ENCODE data around the gene PCNX3. TPM values are rescaled to one million over a fixed set of nuclear protein-coding genes. Genes with fewer than 3 reads are reported as not detected.
A peak's percentile ranks its signal among the peaks of the same experiment; 100 is the strongest.

PCNX3 gene
- total RNA-seq, 4 donors from 2014 or later = 24.1 to 44.1 (median 34.4) TPM

DNA sequence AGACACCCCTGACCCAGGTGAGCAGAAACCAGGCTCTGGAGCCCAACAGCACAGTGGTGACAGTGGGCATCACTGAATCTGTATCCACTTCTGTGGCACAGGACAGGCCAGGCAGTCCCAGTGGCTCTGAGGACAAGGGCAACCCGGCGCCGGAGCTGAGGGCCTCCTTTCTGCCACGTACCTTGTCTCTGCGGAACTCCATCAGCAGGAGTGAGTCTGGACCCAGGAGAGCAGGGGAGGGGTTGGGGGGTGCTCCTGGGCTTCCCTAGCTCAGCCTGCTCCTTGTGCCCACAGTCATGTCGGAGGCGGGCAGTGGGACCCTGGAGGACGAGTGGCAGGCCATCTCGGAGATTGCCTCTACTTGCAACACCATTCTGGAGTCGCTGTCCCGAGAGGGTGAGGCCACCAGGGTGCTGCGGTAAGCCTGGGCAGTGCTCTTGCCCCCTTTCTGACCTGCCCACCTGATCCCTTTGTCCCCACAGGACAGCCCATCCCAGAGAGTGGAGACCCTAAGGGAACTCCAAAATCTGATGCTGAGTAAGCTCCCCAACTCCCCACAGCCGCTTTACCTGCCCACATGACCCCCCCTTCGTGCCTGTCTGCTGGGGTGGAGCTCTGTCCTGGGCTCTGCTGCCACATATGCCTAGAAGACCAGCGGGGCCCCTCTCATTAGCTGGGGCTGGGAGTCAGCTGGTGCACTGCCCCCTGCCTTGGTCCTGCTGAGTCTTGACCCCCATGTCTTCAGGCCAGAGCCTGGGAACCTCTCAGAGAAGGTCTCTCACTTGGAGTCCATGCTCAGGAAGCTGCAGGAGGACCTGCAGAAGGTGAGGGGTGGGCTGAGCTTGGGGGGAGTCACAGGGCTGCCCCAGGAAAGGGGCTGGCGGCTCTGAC is 34.3 kb downstream of the PCNX3 start:
- intact Hi-C loops (cut with DNase I; ENCODE audit: low total_unique reads) = no loop called here
- WGBS, 2 donors = 77 to 85% methylated on average over 14 to 16 of the region's 16 CpGs
- TF ChIP-seq POLR2A (IDR thresholded peaks at IDR 0.05) (no peak), CTCF (IDR thresholded peaks at IDR 0.05) (no peak)
- H3K4me3 ChIP-seq (ENCODE audit: low read depth, poor library complexity, severe bottlenecking) = no peak overlapping the region
- DNase-seq (ENCODE audit: low spot score in 2 of 2) = no peak

DNA sequence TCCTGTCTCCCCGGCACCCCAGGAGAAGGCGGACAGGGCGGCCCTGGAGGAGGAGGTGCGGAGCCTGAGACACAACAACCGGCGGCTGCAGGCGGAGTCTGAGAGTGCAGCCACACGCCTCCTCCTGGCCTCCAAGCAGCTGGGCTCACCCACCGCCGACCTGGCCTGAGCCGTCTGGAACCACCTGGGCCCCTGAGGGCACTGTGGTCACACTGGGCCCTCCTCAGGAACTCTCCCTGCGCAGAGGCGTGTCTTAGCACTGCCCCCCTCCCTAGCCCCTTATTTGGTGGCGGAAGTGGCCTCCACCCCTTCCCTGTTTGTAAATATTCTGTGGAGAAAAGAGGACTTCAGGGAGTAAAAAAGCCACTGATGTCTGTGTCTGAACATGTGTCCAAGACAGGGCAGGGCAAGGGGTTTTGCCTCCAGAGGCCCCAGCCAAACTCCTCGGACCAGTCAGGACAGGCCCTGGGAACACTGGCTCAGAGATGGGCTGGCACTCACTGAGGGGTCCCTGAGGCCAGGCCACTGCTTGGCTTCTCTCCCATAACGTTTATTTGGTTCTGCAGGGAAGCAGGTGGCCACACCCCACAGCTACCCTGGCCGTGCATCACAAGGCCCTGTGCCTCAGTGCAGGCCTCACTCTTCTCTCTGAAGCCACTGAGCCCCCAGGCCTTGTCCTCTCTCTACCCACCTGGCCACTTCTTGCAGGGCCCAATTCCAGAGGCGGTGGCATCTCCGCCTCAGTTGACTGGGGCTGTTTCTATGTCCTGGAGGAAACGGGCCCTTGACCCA is 35.2 kb downstream of the PCNX3 start:
- no peak for DNase-seq (ENCODE audit: low spot score in 2 of 2)
- TF ChIP-seq POLR2A (IDR thresholded peaks at IDR 0.05) = no peak
- no peak for TF ChIP-seq CTCF (IDR thresholded peaks at IDR 0.05)
- H3K4me3 ChIP-seq (ENCODE audit: low read depth, poor library complexity, severe bottlenecking) = no peak overlapping the region
- WGBS, 2 donors = 48 to 67% methylated on average over 16 to 20 of the region's 20 CpGs
- intact Hi-C loops (cut with DNase I; ENCODE audit: low total_unique reads) = no loop called here

DNA sequence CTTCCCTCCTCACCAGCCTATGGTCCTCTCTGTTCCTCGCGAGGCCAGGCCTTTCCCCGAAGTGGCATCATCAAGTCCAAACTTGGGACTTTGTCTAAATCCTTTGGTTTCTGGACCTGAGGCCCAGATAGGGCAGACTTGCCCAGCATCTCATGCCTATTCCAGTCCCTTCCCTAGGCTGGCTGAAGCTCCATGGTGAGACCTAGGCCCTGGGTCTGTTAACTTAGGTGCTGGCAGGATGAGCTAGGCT is 35.7 kb downstream of the PCNX3 start:
- intact Hi-C loops (cut with DNase I; ENCODE audit: low total_unique reads) = no loop called here
- 91 to 97% methylated on average over 3 of the region's 3 CpGs for WGBS, 2 donors
- H3K4me3 ChIP-seq (ENCODE audit: low read depth, poor library complexity, severe bottlenecking) = no peak overlapping the region
- DNase-seq (ENCODE audit: low spot score in 2 of 2) = no peak
- TF ChIP-seq CTCF (IDR thresholded peaks at IDR 0.05) (no peak), POLR2A (IDR thresholded peaks at IDR 0.05) (no peak)

GRCh38 chr11:65651589-65652510 is 36.3 kb downstream of the PCNX3 start:
- TF ChIP-seq CTCF (IDR thresholded peaks at IDR 0.05) (no peak), POLR2A (IDR thresholded peaks at IDR 0.05) (no peak)
- DNase-seq (ENCODE audit: low spot score in 2 of 2) = no peak
- intact Hi-C loops (cut with DNase I; ENCODE audit: low total_unique reads) = no loop called here
- 17 to 23% methylated on average over 22 to 28 of the region's 28 CpGs for WGBS, 2 donors
- H3K4me3 ChIP-seq (ENCODE audit: low read depth, poor library complexity, severe bottlenecking) = no peak overlapping the region

DNA sequence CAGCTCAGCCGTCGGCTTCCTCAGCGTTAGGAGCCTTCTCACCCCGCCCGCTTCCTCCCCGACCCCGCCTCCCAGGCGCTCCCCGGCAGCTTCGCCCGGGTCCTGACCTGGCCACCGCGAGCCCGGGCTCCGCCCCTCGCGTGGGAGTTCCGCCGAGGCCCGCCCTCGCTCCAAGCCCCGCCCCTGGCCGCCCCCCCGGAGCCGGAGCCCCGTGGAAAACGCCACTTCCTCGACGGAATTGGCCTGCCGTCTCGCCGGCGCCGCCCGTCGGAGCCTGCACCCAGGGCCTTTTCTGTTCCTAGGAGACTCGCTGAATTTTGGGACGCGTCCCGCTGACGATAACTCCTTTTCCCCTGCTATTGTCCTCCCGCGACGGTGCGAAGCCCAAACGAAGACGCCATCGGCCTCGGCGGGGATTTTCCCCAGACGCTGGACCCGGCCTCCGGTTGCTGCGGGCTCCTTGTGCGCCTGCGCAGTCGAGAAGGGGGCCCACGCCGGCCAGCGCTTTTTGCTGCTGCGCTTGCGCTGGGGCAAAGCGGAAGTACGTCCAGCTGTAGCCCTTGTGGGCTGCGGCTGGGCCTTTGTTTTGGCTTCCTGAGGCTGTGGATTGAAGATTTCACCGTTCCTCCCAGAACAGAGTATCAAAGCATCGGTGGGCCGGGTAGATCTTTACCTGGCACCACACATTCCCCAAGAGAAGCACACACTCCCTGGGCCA is 37.1 kb downstream of the PCNX3 start:
- no peak for TF ChIP-seq POLR2A (IDR thresholded peaks at IDR 0.05)
- no peak for TF ChIP-seq CTCF (IDR thresholded peaks at IDR 0.05)
- peak; percentile 90 to 99 for DNase-seq (ENCODE audit: low spot score in 2 of 2)
- 0 to 1% methylated on average over 6 to 34 of the region's 68 CpGs for WGBS, 2 donors
- H3K4me3 ChIP-seq (ENCODE audit: low read depth, poor library complexity, severe bottlenecking) = no peak overlapping the region
- intact Hi-C loops (cut with DNase I; ENCODE audit: low total_unique reads) = no loop called here
